ENCODE data around the gene CATSPERZ. TPM values are rescaled to one million over a fixed set of nuclear protein-coding genes. Genes with fewer than 3 reads are reported as not detected.

The CATSPERZ gene
- total and polyA plus RNA-seq, 2 of the 8 experiments (the other 6 are each of a cell fraction or from before 2014, with no cell fraction given), result 0.77 TPM; not detected in 1

- TF ChIP-seq CBX8 (IDR thresholded peaks at IDR 0.05; ENCODE audit: borderline replicate concordance, low read depth, low read length), result no peak
- TF ChIP-seq RFX5 (IDR thresholded peaks at IDR 0.05; ENCODE audit: borderline replicate concordance, low read depth, low read length), result no peak
- no peak for TF ChIP-seq CHD1 (IDR thresholded peaks at IDR 0.05; ENCODE audit: low read depth, low read length)
- TF ChIP-seq JUND (IDR thresholded peaks at IDR 0.05; ENCODE audit: low read length), result no peak
- no peak for TF ChIP-seq FOSL1 (IDR thresholded peaks at IDR 0.05; ENCODE audit: insufficient read depth, low read depth, low read length)
- no peak for TF ChIP-seq SIN3A (conservative IDR thresholded peaks at IDR 0.05 in 1 of 2, IDR thresholded peaks at IDR 0.05 in 1 of 2; ENCODE audit: low read depth in 1 of 2, low read length in 2 of 2)
- TF ChIP-seq ASH2L (IDR thresholded peaks at IDR 0.05; ENCODE audit: low read length), result no peak
- no peak for TF ChIP-seq CTCF (IDR thresholded peaks at IDR 0.05; ENCODE audit: control extremely low read depth in 1 of 3, insufficient read depth in 1 of 3, low read depth in 1 of 3, low read length in 3 of 3)
Observed at GRCh38 chr11:64313491-64314145, 13.5 kb downstream of the CATSPERZ start (continued).
